HG03280 (cell line): ENCODE measurements around the gene GABBR2.

Experiments
- ATAC-seq: cut with Tn5 transposase; IDR thresholded peaks from one replicate; pipeline ENCODE4 v1.9.1; 2021; ENCODE audit warnings: mild to moderate bottlenecking, moderate library complexity; ENCODE audit not compliant: unreplicated experiment

The GABBR2 gene

GRCh38 chr9:98724810-98725530, 16.2 kb upstream of the GABBR2 start:
- ATAC-seq, result no peak

DNA sequence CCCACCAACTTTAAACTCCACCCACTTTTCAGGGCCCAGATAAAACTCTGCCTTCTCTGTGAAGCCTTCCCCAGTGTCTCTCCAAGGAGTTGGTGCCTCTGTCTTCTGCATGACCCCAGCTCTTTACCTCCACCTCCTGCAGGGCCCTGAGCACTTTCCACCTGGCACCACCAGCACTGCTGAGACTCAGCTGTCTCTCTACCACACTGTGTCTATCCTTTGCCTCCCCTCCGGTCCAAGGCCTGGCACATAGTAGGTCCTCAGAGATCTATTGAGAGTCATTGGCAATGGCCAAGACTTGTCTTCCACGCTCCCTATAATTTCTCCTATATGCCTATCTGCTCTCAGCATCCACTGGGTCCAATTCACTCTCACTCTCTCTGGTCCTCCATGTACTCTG, 12.9 kb upstream of the GABBR2 start:
- ATAC-seq, result no peak

- ATAC-seq, result no peak
These were observed 11.7 kb upstream of the GABBR2 start for GRCh38 chr9:98720402-98720801.

GRCh38 chr9:98719055-98719454, 10.3 kb upstream of the GABBR2 start:
- ATAC-seq, result no peak

- no peak for ATAC-seq
These were observed 6.1 kb upstream of the GABBR2 start for GRCh38 chr9:98714833-98715232.

DNA sequence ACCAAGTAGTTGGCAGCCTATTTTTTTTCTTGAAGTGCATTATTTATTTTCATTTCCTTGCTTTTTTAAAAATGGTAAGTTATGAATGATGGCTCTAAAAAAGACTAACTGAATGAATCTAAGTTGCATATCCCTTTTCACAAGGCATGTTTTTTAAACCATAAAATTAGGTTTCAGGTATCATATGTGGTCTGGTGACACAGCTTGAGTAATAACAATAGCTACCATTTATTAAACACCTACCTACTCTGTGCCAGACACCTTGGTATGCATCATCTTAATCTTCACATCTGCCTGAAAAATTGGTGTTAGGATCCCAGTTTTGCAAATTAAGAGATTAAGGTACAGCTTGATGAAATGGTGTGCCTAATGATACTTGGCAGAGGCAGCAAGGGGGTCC, 4.3 kb upstream of the GABBR2 start:
- no peak for ATAC-seq

DNA sequence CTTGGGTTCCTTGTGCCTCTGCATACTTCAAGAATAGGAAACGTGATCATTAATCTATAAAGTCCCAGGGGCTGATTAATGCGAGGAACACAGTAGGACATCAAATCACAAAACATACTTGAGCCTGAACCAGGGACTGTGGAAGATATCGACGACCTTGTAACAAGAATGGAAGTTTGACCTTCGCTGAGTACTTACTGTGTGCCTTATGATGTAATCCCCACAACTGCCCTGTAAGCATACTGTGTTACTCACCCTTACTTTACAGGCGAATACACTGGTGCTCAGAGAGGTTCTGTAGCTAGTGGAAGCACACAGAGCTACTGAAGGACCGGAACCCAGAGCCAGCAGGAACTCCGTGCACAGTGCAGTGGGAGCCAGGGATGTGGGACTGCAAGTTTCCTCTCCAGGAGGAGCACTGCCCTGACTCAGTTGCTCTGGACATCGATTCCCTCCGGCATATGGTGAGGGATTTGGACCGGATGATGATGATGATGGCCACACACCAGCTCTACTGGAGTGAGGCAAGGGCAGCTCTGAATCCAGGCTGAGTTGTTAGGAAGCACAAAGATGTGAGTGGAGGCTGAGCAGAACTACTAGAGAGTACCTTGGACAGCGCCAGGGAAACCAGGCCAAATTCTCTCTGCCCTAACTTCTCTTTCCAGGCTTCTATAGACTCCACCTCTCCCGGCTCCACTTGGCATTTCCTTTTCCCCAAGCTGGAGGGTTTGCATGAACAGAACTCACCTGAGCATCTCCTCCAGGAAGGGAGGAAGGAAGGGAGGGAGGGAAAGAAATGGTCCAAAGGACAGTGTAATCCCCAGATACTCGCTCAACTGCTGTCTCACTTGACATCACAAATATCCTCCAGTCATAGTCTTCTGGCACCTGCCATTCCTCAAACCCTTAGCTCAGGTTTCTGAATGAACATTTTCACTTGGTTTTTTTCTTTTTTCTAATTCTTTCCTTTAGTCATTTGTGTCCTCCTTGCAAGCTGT, 1.5 kb upstream of the GABBR2 start:
- no peak for ATAC-seq

DNA sequence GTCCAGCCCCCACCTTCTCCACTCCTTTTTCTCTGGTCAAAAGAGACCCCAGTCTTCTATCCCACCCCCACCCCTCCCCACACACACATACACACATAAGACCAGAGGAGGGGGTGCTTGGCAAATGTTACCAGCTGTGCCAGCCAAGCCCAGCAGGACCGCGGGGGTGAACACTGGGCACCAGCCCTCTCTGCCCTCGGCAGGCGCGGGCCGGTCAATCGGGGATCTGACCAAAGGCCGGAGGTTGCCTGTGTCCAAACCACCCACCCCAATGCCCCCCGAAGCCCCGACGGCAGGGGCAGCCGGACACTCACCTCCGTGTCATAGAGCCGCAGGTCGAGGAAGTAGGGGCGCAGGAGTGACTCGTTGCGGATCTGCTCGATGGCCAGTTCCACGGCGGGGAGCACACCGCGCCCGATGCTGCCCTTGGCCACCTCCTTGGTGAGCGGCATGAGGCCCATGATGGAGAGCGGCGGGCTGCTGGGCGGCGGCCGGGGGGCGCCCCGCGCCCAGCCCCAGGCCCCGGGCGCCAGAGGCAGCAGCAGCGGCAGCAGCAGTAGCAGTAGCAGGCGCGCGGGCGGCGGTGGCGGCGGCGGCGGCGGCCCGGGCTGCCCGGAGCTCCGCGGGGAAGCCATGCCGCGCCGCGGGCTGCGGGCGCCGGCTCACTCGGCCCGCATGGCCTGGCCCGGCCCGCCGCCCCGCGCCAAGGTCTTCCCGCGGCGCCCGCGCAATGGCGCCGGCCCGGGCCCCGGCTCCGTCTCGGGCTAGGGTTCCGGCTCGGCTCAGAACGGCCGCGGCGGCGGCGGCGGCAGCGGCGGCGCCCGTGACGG, 417 bp downstream of the GABBR2 start:
- ATAC-seq, result no peak

- ATAC-seq, result no peak
These were observed 1.3 kb downstream of the GABBR2 start for GRCh38 chr9:98707166-98708102.

DNA sequence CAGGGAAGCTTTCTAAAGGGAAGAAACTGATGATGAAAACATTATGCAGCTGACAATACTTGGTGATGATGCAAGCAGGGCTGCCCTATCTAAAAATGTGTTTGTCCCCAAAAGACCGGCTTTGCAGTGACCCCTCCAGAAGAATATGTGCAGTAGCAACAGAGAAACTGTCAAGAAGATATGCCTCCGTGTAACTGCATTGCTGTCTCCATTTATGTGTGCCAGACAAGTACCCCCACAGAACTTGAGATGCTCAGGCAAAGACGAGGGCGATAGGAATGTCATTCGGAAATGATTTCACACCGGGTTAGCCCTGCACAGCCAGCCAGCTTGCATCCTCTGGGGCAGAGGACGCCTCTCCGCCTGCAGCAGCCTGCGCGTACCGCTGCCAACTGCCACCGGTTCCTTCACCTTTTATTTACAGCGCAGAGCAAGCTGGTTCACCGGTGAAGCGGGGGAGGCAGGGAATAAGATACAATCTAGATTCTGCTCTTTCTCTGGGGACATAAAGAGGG, 2.0 kb downstream of the GABBR2 start:
- ATAC-seq, result no peak

- no peak for ATAC-seq
These were observed 5.8 kb downstream of the GABBR2 start for GRCh38 chr9:98702835-98703380.

DNA sequence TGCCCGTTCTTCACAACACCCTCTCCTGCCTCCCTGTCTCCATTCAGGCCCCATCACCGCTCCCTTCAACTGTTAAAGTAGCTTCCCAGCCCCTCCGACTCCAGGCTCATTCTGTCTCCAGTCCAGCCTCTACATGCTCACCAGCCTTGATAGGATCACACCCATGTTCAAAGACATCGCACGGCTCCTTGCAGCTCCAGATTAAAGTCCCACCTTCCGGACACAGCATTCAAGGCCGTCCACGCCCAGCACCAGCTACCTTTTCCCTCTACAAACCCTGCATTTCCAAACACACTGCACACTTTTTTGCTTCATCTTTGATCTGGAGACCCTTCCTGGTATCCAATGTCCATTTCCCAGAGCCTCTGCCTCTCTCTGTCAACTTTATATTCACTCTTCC, 6.4 kb downstream of the GABBR2 start:
- ATAC-seq, result no peak

GRCh38 chr9:98701576-98701975, 7.2 kb downstream of the GABBR2 start:
- ATAC-seq, result no peak

DNA sequence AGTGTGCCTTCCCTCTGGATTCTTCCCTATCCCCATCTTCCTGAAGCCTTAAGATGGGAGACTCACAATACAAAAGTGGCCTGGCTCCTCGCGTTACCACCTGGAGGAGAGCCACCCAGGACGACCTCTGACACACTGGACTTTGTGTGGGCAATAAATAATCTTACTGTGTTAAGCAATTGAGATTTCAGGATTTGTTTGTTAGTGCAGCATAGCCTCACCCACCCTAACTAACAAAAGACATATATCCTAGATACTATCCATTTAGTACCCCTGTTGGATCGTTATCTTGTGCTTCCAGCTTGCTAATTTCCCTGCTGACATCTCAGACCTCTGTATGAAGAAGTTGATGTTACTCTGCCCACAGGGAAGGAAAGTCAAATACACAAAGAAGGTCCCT, 7.9 kb downstream of the GABBR2 start:
- ATAC-seq, result no peak

- no peak for ATAC-seq
These were observed 9.9 kb downstream of the GABBR2 start for GRCh38 chr9:98698856-98699255.

DNA sequence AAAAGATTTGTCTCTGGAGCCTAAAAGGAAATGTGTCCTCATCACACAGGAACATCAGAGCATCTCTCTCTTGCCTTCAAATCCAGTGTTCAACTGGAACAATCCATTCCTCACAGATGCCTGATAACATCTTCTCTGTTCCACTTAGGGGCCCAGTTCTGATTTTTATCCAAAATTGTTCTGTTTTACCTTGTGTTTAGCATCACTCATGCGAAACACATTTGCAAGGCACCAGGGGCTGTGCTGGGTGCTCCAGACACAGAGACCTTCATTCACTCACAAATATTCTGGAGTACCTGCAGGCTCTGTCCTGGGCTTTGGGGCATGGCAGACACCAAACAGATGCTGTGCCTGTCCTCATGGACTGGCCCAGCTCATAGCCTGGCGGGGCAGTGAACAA, 13.8 kb downstream of the GABBR2 start:
- ATAC-seq, result no peak

- ATAC-seq, result no peak
These were observed 16.3 kb downstream of the GABBR2 start for GRCh38 chr9:98692392-98692791.

DNA sequence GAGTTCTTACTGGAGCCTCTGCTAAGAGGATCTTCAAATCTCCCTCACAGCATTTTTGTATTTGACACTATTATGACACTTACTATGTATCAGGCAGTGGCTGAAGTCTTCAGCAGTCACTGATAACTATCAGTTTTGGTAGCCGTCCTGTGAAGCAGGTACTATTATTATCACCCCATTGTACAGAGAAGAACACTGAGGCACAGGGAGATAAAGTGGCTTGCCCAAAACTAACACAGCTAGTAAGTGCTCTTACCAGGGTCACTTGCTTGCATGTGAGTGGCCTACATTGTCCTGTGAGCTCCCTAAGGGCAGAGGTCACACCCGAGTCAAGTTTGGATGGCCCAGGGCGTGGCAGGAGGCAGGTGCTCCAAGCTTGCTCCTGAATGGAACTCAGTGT, 16.8 kb downstream of the GABBR2 start:
- no peak for ATAC-seq

- no peak for ATAC-seq
These were observed 18.0 kb downstream of the GABBR2 start for GRCh38 chr9:98690686-98691085.
